CD4-positive, alpha-beta T cell treated with Interleukin-15 for 1 hour (primary cell): ENCODE results near the gene FMN2.

Experiments
- DNase-seq: peaks from one replicate; pipeline ENCODE4 v3.0.0-alpha.2; 2020

FMN2 gene

DNA sequence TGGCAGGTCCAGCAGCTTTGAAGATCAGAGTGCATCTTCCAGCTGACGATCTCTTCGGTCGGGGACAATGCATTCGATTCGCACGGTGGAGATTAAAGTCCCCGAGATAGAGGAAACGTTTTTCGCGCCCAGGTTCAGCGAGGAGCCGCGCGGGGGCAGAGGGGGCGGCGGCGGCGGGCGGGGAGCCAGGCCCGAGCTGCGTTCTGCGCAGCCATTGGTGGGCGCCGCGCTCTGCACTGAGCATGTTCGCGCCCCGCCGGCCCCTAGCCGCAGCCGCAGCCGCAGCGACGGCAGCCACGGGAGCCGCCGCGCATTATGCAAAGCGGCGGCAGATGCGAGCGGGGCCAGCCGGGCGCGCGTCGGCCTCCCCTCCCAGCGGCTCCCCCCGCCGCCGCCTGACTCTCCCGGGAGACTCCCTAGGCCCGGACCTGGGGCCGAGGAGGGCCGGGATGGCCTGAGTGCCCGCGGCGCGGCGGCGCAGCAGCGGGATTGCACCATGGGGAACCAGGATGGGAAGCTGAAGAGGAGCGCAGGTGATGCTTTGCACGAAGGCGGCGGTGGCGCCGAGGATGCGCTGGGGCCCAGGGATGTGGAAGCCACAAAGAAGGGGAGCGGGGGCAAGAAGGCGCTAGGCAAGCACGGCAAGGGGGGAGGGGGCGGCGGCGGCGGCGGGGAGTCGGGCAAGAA lies at the start of gene FMN2:
FMN2 (plus strand) TSS at position 270 of the 687 bp plus-strand sequence; CDS start at position 497, 227 bp downstream.
- no peak for DNase-seq

DNA sequence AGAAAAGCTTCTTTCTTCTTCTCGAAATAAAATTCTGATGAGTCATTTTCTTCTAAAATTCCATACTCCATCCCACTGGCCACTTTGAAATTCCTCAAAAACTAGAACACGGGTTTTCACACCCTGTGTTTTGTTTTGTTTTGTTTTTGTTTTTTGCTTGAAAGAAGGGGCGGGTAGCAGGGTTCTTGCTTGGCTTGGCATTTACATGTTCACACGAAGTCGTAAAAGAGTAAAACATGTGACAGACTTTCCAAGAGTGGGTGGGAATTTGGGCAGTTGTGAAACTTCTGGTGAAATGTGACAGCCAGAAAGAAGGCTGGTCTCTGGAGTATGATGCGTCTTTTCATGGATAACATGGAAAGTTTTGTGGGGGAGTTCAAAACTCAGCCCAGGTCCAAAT lies 47.1 kb upstream of the FMN2 start:
- no peak for DNase-seq

DNA sequence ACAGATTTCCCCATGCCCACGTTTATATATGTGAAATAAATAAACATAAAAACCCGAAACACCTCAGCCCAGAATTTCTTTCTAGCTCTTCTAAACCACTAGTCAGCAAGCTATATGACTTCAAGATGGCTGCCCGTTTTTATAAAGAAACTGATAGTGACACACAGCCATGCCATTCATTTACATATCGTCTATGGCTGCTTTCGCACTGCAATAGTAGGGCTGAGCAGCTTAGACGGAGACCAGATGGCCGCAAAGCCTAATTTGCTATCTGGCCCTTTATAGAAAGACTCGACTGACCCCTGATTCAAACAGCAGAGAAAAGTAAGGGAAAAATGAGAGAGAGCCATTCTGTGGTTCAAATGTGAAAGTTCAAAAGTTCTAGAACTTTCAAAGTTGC lies 45.7 kb upstream of the FMN2 start:
- no peak for DNase-seq

DNA sequence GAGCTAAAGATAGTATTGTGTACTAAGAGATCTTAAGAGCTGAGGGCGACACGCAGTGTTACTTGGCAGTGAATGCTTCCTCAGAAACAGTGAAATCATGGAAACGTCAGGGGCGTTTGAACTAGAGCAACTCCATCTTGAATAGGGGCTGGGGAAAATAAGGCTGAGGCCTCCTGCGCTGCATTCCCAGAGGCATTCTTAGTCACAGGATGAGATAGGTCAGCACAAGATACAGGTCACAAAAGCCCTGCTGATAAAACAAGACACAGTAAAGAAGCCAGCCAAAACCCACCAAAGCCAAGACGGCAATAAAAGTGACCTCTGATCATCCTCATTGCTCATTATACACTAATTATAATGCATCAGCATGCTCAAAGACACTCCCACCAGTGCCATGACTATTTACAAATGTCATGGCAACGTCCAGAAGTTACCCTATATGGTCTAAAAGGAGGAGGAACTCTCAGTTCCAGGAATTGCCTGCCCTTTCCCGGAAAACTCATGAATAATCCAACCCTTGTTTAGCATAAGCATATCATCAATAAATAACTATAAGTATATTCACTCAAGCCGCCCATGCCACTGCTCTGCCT lies 37.5 kb upstream of the FMN2 start:
- DNase-seq: no peak

DNA sequence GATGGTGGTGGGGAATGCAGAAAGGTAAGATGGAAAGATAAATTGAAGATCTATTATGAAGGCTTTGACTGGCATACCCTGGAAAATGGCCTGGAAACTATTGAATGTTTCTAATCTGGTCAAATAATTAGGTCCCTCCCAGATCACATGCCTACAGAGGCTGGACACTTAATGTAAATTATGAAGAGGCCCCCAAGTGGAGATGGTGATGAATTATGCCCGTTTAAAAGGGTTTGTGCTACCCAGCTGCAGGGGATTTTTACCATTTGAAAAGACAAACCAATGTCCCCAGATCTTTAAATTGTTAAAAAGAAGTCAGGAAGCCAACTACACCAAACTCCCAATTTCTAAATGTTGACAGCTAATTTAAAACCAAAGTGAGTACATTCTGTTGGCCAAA lies 35.7 kb upstream of the FMN2 start:
- DNase-seq: no peak

DNA sequence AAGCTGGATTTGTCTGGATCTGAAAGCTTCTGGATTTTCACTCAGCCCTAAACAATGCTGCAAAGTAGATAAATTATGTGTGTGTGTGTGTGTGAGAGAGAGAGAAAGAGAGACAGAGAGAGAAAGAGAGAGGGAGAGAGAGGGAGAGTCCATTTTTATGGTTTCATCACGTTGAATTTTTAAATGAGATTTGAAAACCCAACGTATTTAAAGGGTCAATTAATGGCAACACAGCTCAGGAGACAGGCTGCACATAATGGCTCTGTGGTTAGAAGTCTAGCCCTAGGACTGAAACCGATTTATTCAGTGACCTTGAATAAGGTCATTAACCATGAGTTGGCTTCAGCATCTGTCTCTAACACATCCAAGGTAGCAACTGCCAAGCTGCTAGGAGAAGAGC lies 35.3 kb upstream of the FMN2 start:
- no peak for DNase-seq

DNA sequence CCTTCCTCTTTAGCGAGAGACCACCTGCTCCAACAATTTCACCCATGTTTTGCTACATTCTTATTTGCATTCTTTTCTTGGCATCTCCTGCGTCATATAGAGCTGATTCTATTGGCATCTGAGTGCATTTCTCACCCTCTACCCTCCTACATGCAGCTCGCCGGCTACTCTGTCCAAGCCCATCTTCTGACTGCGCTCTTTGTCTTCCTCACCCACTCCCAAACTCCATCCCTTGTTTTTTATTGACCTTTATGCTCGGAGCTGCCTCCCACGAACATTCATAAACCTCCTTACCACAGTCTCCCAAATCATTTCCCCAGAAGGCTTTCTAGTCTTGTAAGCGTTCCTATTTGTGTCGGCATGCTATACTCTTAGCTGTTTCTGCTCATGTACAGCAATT lies 33.6 kb upstream of the FMN2 start:
- DNase-seq: no peak

DNA sequence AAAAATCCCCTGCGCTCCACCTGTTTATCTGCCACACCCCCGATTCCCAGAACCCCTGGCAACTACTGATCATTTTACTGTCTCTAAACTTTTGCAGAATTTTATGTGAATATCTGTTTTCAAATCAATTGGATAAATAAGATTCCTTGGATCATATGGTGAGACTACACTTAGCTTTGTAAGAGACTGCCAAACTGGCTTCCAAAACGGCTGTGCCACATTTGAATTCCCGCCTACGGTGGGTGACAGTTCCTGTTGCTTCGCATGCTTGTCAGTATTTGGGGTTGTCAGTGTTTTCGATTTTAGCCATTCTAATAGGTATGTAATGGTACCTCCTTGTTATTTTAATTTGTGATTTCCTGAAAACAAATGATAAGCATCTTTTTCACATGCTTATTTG lies 22.7 kb upstream of the FMN2 start:
- DNase-seq: no peak

DNA sequence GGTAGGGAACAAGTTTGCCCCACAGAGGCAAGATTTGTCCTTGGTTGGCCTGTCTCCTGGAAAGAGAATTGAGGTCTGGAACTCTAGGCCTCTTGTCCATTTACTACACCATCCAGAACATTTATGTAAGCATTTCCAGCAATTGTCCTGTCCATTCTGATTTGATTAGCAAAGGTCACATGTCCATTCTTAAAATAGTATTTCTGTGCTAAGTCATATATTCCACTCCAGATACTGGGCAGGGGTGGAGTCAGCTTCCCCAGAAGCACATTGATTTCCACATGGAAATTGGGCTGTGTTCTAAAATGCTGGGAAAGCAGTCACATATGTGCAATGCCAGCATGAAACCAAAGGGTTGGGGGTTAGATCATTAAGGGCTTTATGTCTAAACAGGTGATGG lies 21.5 kb upstream of the FMN2 start:
- no peak for DNase-seq

DNA sequence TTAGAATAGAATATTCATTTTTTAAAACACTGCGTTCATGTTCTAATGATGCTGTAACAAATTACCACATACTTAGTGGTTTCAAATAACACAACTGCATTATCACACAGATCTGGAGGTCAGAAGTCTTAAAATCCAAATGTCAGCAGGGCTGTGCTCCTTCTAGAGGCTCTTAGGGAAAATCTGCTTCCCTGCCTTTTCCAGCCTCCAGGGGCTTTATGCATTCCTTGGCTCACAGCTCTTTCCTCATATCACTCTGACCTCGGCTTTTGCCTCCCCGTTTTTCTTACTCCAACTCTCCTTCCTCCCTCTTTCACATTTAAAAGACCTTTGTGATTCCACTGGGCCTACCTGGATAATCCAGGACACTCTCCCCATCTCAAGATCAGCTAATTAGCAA lies 18.6 kb upstream of the FMN2 start:
- DNase-seq: no peak

DNA sequence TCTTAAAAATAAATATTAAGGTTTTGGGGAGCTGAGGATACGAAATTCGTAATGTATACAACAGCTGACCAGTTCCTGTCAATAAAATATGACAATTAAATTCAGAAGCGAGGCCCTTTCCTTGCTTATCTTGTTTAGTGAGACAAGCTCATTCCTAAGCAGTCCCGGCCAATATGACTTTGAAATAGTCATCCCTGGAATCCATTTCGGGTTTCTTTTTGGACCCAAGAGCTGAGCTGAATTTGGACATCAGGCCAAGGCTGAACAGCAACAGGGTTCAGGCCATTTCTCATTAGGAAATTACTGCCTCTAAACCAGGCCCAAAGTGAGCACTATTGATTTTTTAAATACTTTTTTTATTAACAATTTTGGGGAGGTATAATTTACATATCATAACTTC lies 17.3 kb upstream of the FMN2 start:
- no peak for DNase-seq

DNA sequence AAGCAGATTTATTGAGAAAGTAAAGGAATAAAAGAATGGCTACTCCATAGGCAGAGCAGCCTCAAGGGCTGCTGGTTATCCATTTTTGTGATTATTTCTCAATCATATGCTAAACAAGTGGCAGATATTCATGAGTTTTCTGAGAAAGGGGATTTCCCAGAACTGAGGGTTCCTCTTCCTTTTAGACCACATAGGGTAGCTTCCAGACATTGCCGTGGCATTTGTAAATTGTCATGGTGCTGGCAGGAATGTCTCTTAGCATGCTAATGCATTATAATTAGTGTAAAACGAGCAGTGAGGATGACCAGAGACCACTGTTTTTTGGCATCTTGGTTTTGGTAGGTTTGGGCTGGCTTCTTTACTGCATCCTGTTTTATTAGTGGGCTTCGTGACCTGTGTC lies 16.8 kb upstream of the FMN2 start:
- DNase-seq: no peak

DNA sequence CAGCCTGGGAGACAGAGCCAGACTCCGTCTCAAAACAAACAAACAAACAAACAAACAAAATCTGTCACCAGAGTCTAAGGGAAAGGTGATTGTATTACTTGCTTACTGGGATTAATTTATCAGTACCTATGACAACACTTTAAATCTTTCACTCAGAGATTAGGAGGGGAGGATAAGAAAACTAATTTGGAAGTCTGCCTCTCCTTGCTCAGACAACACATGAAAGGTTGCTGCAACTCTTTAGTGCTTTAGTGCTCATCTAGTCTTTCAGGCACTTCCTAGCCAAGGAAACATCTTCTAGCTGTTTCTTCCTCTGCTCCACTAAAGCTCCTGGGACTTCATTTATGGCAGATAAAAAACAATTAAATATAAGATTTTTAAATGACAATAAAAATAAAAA lies 7.3 kb upstream of the FMN2 start:
- no peak for DNase-seq

DNA sequence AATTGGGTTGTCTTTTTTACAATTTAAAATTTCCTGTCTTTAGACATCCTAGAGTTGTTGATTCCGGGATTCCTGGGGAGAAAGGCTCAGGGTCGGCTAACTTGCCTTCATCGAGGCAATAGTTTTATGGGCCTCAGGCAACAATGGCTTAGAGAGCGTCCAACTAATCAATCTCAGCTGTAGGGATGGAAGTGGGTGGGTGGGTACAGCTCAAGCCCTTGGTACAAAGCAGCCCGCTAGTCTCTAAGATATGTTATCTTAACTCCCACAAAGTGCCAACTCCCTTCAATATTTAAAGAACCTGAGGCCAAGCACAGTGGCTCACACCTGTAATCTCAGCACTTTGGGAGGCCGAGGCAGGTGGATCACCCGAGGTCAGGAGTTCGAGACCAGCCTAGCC lies 6.9 kb upstream of the FMN2 start:
- DNase-seq: no peak

DNA sequence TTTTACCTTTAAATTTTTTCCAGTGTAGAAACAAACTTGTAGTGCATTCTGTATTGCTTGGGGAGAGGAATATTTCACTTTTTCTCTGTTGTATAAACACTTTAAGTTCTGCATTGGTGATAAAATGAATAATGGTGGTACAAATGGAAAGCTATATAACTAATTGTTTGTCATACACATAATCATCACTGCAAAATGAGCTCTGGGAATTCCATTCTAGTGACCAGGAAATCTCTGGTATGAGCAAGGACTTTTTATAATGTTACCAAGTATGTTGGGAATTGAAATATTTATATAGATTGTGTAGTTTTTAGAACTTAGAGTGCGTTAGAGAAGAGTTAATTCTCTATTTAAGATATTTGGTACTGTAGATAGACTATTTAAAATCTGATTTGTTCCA lies 5.0 kb upstream of the FMN2 start:
- no peak for DNase-seq

DNA sequence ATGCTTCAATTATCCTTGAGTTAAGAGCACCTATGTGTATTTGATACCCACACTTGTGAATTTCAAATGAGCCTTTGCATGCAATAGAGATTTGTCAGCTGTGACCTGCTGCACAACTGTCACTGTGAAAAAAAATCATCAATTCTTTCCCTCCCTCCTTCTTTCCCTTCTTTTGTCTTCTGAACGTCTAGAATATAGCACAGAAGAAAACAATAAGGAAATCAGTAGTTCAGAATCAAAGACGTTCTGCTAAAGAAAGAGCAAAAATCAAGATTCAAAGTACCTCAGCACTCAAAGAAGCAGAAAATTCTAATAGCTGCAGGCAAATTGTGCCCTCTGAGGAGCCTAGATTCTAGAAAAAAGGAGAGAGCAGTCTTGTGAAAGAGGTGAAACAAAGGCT lies 1.7 kb upstream of the FMN2 start:
- DNase-seq: no peak

DNA sequence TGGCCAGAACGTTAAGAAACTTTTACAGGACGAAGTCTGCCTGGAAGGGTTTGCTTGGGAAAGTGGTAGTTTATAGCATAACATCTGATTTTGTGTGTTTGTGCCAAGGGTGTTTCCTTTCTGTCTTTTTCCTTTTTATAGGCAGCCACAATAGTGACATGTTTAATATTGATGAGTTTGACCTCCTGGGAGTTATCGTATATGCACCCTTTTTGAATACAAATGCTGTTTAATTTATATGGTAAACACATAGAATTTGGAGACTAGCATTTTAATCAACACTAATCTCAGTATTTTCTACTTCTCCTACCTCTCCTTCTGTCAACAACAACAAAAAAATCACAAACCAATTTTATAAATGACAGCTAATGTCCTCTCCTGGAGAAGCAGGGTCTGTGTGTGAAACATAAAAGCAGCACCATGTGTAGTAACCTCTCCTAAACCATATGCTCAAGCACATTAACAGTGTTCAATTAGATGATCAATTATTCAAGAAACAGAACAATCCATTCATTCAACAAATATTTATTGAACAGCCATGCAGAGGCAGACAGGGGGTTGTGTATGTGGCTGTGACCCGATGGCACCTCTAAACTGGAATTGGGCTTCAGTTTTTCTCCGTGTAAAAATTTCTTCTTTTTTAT lies 604 bp upstream of the FMN2 start:
- DNase-seq: no peak

DNA sequence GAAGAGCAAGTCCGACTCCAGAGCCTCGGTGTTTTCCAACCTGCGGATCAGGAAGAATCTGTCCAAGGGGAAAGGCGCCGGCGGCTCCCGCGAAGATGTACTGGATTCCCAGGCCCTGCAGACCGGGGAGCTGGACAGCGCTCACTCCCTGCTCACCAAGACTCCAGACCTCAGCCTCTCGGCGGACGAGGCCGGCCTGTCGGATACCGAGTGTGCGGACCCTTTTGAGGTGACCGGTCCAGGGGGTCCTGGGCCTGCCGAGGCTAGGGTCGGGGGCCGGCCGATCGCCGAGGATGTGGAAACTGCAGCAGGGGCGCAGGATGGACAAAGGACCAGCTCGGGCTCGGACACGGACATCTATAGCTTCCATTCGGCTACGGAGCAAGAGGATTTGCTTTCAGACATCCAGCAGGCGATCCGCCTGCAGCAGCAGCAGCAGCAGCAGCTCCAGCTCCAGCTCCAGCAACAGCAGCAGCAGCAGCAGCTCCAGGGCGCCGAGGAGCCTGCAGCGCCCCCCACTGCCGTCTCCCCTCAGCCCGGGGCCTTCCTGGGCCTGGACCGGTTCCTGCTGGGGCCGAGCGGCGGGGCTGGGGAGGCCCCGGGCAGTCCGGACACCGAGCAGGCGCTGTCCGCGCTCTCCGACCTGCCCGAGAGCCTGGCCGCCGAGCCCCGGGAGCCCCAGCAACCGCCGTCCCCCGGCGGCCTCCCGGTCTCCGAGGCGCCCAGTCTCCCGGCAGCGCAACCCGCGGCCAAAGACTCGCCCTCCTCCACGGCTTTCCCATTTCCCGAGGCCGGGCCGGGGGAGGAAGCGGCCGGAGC lies 827 bp downstream of the FMN2 start:
- no peak for DNase-seq

DNA sequence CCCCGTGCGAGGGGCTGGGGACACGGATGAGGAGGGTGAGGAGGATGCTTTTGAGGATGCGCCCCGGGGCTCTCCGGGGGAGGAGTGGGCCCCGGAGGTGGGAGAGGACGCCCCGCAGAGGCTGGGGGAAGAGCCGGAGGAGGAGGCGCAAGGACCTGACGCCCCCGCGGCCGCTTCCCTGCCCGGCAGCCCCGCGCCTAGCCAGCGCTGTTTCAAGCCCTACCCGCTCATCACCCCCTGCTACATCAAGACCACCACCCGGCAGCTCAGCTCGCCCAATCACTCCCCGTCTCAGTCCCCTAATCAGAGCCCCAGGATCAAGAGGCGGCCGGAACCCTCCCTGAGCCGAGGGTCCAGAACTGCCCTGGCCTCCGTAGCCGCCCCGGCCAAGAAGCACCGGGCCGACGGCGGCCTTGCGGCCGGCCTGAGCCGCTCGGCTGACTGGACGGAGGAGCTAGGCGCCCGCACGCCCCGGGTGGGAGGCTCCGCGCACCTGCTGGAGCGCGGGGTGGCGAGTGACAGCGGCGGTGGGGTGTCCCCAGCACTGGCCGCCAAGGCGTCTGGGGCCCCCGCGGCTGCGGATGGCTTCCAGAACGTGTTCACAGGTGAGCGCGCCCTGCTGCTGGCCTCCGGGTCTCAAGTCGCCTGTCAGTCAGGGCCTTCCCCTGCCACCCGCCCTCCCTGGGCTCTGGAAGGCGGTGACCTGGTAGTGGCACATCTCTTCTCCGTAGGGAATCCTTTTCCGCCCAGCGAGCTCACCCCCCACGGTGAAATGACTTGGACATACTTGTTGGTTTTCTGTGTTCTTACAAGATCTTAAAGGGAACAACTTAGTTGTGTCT lies 1.7 kb downstream of the FMN2 start:
- DNase-seq: no peak

DNA sequence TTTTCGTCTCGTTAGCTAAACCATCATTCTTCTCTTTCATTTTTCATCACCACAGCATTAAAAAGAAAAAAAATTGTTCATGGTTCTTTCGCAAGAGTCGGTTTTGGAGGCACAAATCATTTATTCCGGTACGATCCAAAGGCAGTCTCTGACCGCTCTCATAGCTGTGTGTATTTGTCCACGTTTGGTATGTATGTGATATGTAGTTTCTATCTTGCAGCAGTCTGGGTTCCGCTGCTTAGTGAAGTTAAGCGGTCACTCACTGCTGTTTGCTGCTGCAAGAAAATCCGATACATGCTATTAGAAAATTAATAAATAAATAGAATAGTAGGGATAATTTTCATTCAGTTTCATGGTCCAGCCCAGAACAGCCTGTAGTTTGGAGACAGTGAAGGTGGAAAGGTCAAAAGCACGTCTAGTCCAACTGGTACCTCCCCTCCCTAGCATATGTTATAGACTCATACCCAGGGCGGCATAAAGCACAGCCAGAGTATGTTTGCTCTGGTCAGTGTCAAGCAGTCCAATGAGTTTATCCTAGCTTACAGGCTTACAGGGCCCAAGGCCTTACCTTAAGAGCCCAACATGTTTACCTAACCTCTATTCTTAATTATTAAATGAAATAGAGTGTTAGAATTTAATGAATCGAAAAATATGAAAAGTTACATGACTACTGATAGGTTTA lies 2.5 kb downstream of the FMN2 start:
- DNase-seq: no peak

DNA sequence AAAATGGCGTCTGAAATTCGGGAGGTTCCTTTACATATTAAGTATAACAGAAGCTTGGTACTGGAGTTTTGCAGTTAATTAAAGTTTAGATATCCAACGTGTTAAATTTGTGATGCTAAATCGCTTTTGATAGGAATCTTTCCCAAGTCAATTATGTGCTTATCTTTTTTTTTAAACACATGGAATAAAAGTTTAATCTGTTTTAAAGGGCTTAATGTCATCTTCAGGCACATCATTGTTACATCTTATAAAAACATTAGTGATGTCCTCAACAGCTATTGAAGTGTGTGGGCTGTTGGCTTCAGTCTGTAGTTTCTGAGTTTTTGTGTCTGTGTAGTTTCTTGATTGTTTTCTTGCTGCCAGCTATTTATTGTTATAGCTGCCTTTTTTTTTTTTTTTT lies 5.3 kb downstream of the FMN2 start:
- DNase-seq: no peak

DNA sequence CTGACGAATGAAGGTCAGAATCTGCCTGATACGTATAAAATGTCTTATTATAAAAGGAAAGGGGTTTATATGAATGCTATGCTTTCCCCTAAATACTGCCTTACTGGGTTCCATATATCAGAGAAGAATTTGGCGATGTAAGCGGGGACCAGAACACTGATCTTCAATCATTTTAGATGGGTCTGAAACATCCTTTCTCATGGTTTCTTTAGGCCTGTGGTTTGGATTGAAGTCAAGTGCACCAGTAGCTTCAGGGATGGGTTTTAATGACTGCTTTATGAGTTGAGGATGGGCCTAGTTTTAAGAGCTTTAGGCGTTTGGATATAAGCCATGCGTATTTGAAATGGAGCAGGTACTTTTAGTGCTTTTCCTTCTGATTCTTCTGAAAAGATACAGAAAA lies 6.9 kb downstream of the FMN2 start:
- DNase-seq: no peak
